Measurements from ENCODE around the gene STK38.

DNA sequence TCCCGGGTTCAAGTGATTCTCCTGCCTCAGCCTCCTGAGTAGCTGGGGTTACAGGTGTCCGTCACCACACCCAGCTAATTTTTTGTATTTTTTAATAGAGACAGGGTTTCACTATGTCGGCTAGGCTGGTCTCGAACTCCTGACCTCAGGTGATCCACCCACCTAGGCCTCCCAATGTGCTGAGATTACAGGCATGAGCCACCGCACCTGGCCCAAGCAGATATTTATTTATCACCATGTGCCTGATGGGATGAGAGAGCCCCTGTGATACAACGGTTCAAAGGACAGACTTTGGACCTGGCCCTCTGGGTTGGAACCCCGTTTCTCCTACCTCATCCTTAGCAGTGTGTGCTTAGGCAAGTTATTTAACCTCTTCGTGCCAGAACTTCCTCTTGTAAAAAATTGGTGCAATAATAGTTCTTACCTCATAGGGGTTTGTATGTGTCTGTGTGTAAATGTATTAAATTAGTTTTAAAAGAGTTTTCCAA is 19.2 kb upstream of the STK38 start:
- TF ChIP-seq PAX5 (IDR thresholded peaks at IDR 0.05; ENCODE audit: insufficient read depth, low read length, severe bottlenecking) (no peak), POLR2A (IDR thresholded peaks at IDR 0.05; ENCODE audit: low read depth, low read length) (no peak)

Measured in GM12891 (cell line).